ENCODE measurements around the gene MTPN. TPM values are rescaled to one million over a fixed set of nuclear protein-coding genes. Genes with fewer than 3 reads are reported as not detected.

The MTPN gene
- total RNA-seq, 1 experiment from 2014 or later: 205 TPM

GRCh38 chr7:135956393-135956792 is 20.8 kb downstream of the MTPN start:
- no peak for DNase-seq (ENCODE audit: low spot score)

GRCh38 chr7:135950972-135951371 is 26.2 kb downstream of the MTPN start:
- no peak for DNase-seq (ENCODE audit: low spot score)

- DNase-seq (ENCODE audit: low spot score): no peak
Observed at GRCh38 chr7:135950429-135950828, 26.7 kb downstream of the MTPN start.

- no peak for DNase-seq (ENCODE audit: low spot score)
Observed at GRCh38 chr7:135946289-135947055, 30.7 kb downstream of the MTPN start.

- no peak for DNase-seq (ENCODE audit: low spot score)
Observed at GRCh38 chr7:135944753-135945152, 32.4 kb downstream of the MTPN start.

GRCh38 chr7:135943134-135943879 is 33.9 kb downstream of the MTPN start:
- DNase-seq (ENCODE audit: low spot score): no peak

GRCh38 chr7:135942614-135943013 is 34.5 kb downstream of the MTPN start:
- no peak for DNase-seq (ENCODE audit: low spot score)

GRCh38 chr7:135940077-135941075 is 36.8 kb downstream of the MTPN start:
- no peak for DNase-seq (ENCODE audit: low spot score)

- DNase-seq (ENCODE audit: low spot score): no peak
Observed at GRCh38 chr7:135939261-135939812, 37.8 kb downstream of the MTPN start.

- no peak for DNase-seq (ENCODE audit: low spot score)
Observed at GRCh38 chr7:135938563-135938962, 38.6 kb downstream of the MTPN start.

- DNase-seq (ENCODE audit: low spot score): no peak
Observed at GRCh38 chr7:135938086-135938485, 39.1 kb downstream of the MTPN start.

- no peak for DNase-seq (ENCODE audit: low spot score)
Observed at GRCh38 chr7:135936497-135937217, 40.5 kb downstream of the MTPN start.

GRCh38 chr7:135934651-135935050 is 42.5 kb downstream of the MTPN start:
- DNase-seq (ENCODE audit: low spot score): no peak

- no peak for DNase-seq (ENCODE audit: low spot score)
Observed at GRCh38 chr7:135933509-135934188, 43.5 kb downstream of the MTPN start.

- DNase-seq (ENCODE audit: low spot score): no peak
Observed at GRCh38 chr7:135932131-135932530, 45.0 kb downstream of the MTPN start.

- no peak for DNase-seq (ENCODE audit: low spot score)
Observed at GRCh38 chr7:135930565-135931461, 46.3 kb downstream of the MTPN start.

GRCh38 chr7:135929722-135930141 is 47.4 kb downstream of the MTPN start:
- no peak for DNase-seq (ENCODE audit: low spot score)

- no peak for DNase-seq (ENCODE audit: low spot score)
Observed at GRCh38 chr7:135929249-135929648, 47.9 kb downstream of the MTPN start.

- no peak for DNase-seq (ENCODE audit: low spot score)
Observed at GRCh38 chr7:135928136-135928535, 49.0 kb downstream of the MTPN start.

Measured in H4 (cell line).